Naive thymus-derived CD4-positive, alpha-beta T cell (primary cell): Measurements from ENCODE around the gene UQCRC1. TPM values are rescaled to one million over a fixed set of nuclear protein-coding genes. Genes with fewer than 3 reads are reported as not detected.

ENCODE experiments used
- ATAC-seq: fragments of 150-1000 bp; cut with Tn5 transposase; 2 replicates; pipeline ENCODE4 v1.10.0; 2021; ENCODE audit warnings: mild to moderate bottlenecking, moderate library complexity
- CTCF ChIA-PET: fragments of 350-600 bp; sonication (Branson Sonifier 250); formaldehyde crosslinking; loops from one replicate; lab custom pipeline; 2021; ENCODE audit warnings: antibody characterized with exemption; lab: Charles Lee
- POLR2A ChIA-PET: fragments of 350-600 bp; sonication (Branson Sonifier 250); formaldehyde crosslinking; loops from one replicate; lab custom pipeline; 2021; ENCODE audit warnings: antibody characterized with exemption, inconsistent platforms; lab: Charles Lee
- DNase-seq, 9 donors: peaks; one replicate each; pipeline versions ENCODE4 v3.0.0 to v3.0.0-alpha.2; 2020 to 2022; ENCODE audit warnings: mixed read lengths in 1 of 9
- H3K27ac ChIP-seq: one replicate; pipeline ENCODE4 v1.7.0; 2013; ENCODE audit warnings: mild to moderate bottlenecking, low read depth, low read length, moderate library complexity
- H3K27me3 ChIP-seq, 2 donors: one replicate each; pipeline ENCODE4 v1.7.0; 2013; ENCODE audit warnings: low read length in 2 of 2, mild to moderate bottlenecking in 2 of 2, moderate library complexity in 2 of 2; ENCODE audit not compliant: control insufficient read depth in 2 of 2, insufficient read depth in 2 of 2
- H3K36me3 ChIP-seq, 3 experiments: 1 replicate in 2 of 3; 2 replicates in 1 of 3; pipeline ENCODE4 v1.7.0; 2013; ENCODE audit warnings: low read length in 3 of 3, mild to moderate bottlenecking in 3 of 3, moderate library complexity in 1 of 3; ENCODE audit not compliant: insufficient read depth in 3 of 3, control insufficient read depth in 2 of 3
- H3K4me1 ChIP-seq, 2 donors: one replicate each; pipeline ENCODE4 v1.7.0; 2013; ENCODE audit warnings: low read length in 2 of 2, mild to moderate bottlenecking in 2 of 2, moderate library complexity in 1 of 2; ENCODE audit not compliant: control insufficient read depth in 2 of 2, insufficient read depth in 2 of 2
- H3K4me3 ChIP-seq: 2 replicates; pipeline ENCODE4 v1.7.0; 2013; ENCODE audit warnings: mild to moderate bottlenecking, low read length
- H3K9me3 ChIP-seq, 3 experiments: 1 replicate in 2 of 3; 2 replicates in 1 of 3; pipeline ENCODE4 v1.7.0; 2013; ENCODE audit warnings: low read length in 3 of 3; ENCODE audit not compliant: control insufficient read depth in 2 of 3
- H3K27ac Mint-ChIP-seq, 9 donors: one replicate each; pipeline ENCODE4 v1.8.0; 2020 to 2022; ENCODE audit warnings: mixed read lengths in 9 of 9, mild to moderate bottlenecking in 8 of 9, moderate library complexity in 5 of 9, inconsistent platforms in 2 of 9
- H3K27me3 Mint-ChIP-seq, 5 donors: one replicate each; pipeline ENCODE4 v1.8.0; 2021 to 2022; ENCODE audit warnings: mixed read lengths in 5 of 5, mild to moderate bottlenecking in 1 of 5
- H3K36me3 Mint-ChIP-seq, 5 donors: one replicate each; pipeline ENCODE4 v1.8.0; 2020 to 2022; ENCODE audit warnings: mixed read lengths in 5 of 5, mild to moderate bottlenecking in 3 of 5, inconsistent platforms in 1 of 5
- H3K4me1 Mint-ChIP-seq, 7 donors: one replicate each; pipeline ENCODE4 v1.8.0; 2020 to 2022; ENCODE audit warnings: mixed read lengths in 7 of 7, mild to moderate bottlenecking in 3 of 7, inconsistent platforms in 1 of 7
- H3K4me3 Mint-ChIP-seq, 10 donors: one replicate each; pipeline ENCODE4 v1.8.0; 2020 to 2022; ENCODE audit warnings: mild to moderate bottlenecking in 10 of 10, mixed read lengths in 10 of 10, moderate library complexity in 6 of 10, inconsistent platforms in 2 of 10
- H3K9me3 Mint-ChIP-seq, 11 donors: one replicate each; pipeline ENCODE4 v1.8.0; 2020 to 2022; ENCODE audit warnings: mixed read lengths in 11 of 11, mild to moderate bottlenecking in 4 of 11, inconsistent platforms in 1 of 11, moderate library complexity in 1 of 11
- intact Hi-C, 2 donors: fragments of 100-400 bp; cut with micrococcal nuclease; formaldehyde crosslinking; loops; one replicate each; pipeline ENCODE4 v1.15.1; 2023
- polyA plus RNA-seq, 2 donors: library from polyadenylated mRNA; unstranded; fragments of 300-500 nt; fragmentation: Illumina TruSeq; gene quantifications; one replicate each; pipeline ENCODE4 v1.2.3, GENCODE V29; 2021
- total RNA-seq, 6 experiments: library from RNA in 5 of 6; stranded (reverse) in 5 of 6; gene quantifications; 1 replicate in 5 of 6; 2 replicates in 1 of 6; pipeline ENCODE4 v1.2.3 and lab custom pipeline; 2021 to 2026

The UQCRC1 gene
- total and polyA plus RNA-seq, 7 experiments from 2014 or later, result 77.3 to 164 (median 120) TPM

DNA sequence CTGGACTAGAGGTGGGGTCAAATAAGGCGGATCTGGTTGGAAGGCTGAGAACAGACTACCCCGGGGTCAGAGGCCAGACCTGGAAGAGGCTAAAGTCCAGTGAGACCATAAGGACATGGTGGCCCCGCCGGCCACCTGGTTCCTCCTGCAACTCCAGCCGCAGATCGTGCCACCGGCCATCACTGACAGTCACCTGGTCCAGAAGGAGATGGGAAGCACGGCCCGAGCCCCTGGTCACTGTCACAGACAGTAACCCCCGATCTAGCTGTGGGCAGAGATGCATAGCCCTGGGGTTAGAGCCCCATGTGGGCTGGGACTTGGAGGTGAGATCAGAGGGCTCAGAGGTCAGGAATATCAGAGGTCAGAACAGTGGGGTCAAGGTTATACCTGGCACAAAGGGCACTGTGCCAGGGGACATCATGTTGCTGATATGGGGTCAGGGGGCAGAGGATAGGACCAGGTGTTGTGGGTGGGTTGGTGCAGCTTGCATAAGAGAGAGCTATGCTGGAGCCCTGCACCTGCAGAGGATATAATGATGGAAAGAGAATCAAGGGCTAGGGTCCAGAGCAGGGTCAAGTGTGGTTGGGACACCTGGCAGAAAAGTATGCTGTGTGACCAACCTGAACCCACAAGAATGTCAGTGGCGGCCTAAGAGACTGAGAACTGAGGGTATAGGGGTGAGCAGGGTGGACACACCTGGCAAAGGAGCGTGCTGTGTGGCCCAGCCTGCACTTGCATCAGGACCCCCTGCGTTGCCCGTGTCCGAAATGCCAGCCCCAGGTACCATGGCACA, 43.7 kb upstream of the UQCRC1 start:
- Mint-ChIP-seq H3K4me3 (peak overlapping the region in 2 of 10 donors; percentile 17 to 47), H3K4me1 (peaks cover 4 to 21% (median 10%) of the 10 kb centered on the region in 7 donors), H3K27me3 (no peaks in the 10 kb centered on the region), H3K9me3 (peaks cover 0 to 1% (median 0%) of the 10 kb centered on the region in 11 donors), H3K36me3 (peaks cover 0 to 2% (median 0%) of the 10 kb centered on the region in 5 donors), H3K27ac (peak overlapping the region in 1 of 9 donors; percentile 67)
- Histone ChIP-seq H3K27me3 (no peaks in the 10 kb centered on the region), H3K4me3 (no peak overlapping the region), H3K27ac (no peak overlapping the region), H3K9me3 (no peaks in the 10 kb centered on the region), H3K4me1 (peaks cover 10 to 14% of the 10 kb centered on the region in 2 donors), H3K36me3 (no peaks in the 10 kb centered on the region)
- DNase-seq, result no peak
- ChIA-PET POLR2A (interaction anchor here (0.6 to 1.3 kb wide), 2 partner anchors 17 to 417 kb away, joined by 3 to 4 read pairs; partner anchors contain the start of gene SLC26A6), CTCF (interaction anchor here (0.6 kb wide), 1 partner anchor 517 kb away, joined by 3 read pairs; no protein-coding TSS in a partner anchor)
- intact Hi-C loops, result no loop called here
- no peak for ATAC-seq

DNA sequence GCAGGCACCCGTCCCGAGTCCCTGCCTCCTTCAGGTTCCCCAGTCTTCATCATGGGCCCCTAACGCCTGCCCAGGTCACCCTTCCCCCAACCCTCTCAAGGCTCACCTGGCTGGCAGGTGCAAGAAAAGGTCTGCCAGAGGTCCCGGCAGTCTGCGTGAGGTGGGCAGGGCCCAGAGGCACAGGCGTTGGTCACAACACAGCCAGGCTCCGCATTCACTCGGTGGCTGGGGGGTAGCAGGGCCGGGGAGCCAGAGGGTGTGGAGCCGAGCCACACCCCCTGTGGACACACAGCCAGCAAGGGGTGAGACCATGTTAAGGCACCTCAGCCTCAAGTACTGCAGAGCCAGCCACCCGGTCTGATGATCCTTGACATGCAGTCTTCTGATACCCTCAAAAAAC, 42.3 kb upstream of the UQCRC1 start:
- ChIA-PET CTCF (no interaction called here), POLR2A (no interaction called here)
- Histone ChIP-seq H3K36me3 (no peaks in the 10 kb centered on the region), H3K4me1 (peaks cover 6 to 8% of the 10 kb centered on the region in 2 donors), H3K9me3 (no peaks in the 10 kb centered on the region), H3K4me3 (no peak overlapping the region), H3K27ac (no peak overlapping the region), H3K27me3 (no peaks in the 10 kb centered on the region)
- Mint-ChIP-seq H3K27me3 (no peaks in the 10 kb centered on the region), H3K9me3 (peaks cover 0 to 1% (median 0%) of the 10 kb centered on the region in 11 donors), H3K27ac (no peak overlapping the region), H3K36me3 (peaks cover 0 to 2% (median 0%) of the 10 kb centered on the region in 5 donors), H3K4me3 (no peak overlapping the region), H3K4me1 (peaks cover 0 to 13% (median 7%) of the 10 kb centered on the region in 7 donors)
- no peak for DNase-seq
- intact Hi-C loops, result no loop called here
- ATAC-seq, result no peak

DNA sequence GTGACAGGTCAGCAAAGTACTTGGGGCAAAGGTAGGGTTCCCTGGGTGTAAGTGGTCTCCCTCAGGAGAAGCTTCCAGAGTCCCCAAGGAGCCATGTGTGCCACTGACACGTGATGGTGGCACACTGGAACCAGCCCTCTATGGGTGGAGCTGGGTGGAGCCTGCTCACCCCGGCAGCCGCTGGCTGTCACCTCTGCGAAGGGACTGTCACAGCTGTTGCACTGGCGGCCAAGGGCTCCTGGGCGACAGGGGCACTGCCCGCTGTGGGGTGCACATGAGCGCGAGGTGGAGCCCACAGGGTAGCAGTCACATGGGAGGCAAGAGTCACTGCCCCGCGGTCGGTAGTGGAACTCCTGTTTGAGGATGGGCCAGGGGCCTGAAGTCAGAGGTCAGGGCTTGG, 41.3 kb upstream of the UQCRC1 start:
- DNase-seq, result no peak
- Histone ChIP-seq H3K9me3 (no peaks in the 10 kb centered on the region), H3K4me1 (peaks cover 5 to 6% of the 10 kb centered on the region in 2 donors), H3K27ac (no peak overlapping the region), H3K36me3 (no peaks in the 10 kb centered on the region), H3K4me3 (no peak overlapping the region), H3K27me3 (no peaks in the 10 kb centered on the region)
- H3K4me3 Mint-ChIP-seq, result no peak overlapping the region
- ChIA-PET POLR2A (no interaction called here), CTCF (no interaction called here)
- H3K27ac Mint-ChIP-seq, result peak overlapping the region in 1 of 9 donors; percentile 43
- H3K9me3 Mint-ChIP-seq, result peaks cover 0 to 1% (median 0%) of the 10 kb centered on the region in 11 donors
- H3K27me3 Mint-ChIP-seq, result no peaks in the 10 kb centered on the region
- peaks cover 0 to 13% (median 5%) of the 10 kb centered on the region in 7 donors for H3K4me1 Mint-ChIP-seq
- intact Hi-C loops, result no loop called here
- H3K36me3 Mint-ChIP-seq, result peaks cover 0 to 2% (median 0%) of the 10 kb centered on the region in 5 donors
- ATAC-seq, result no peak

DNA sequence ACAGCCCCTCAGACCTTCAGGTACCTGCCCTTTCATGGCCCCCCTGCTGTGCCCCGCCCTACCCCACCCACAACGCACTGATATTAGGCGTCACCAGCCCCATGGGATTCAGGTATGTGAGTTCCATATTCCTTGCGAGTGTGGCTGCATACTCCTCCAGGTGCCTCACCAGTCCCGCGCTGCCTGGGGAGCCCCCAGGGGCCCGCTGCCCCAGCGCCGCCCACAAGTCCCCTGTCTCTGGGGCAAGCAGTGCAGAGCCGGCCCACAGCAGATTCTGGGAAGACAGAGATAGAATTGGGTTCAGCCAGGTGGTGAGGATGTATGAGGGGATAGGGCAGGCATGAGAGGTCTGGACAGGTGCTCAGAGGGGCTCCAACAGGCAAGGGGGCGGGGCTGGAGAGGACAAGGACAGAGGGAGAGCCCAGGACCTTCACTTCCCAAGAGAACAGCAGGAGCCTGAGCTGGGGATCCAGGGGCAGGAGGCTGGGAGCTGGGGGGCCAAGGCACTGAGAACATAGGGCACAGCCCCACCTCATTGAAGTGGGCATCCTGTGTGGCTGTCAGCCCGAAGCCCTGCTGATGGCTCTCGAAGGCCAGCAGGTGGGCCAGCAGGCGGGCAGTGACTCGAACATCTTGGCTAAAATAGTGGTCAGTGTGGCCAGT, 38.9 kb upstream of the UQCRC1 start:
- H3K4me1 ChIP-seq, result no peaks in the 10 kb centered on the region
- H3K9me3 Mint-ChIP-seq, result no peaks in the 10 kb centered on the region
- H3K27me3 ChIP-seq, result no peaks in the 10 kb centered on the region
- intact Hi-C loops, result no loop called here
- H3K27ac ChIP-seq, result no peak overlapping the region
- H3K9me3 ChIP-seq, result no peaks in the 10 kb centered on the region
- peak overlapping the region in 1 of 10 donors; percentile 26 for H3K4me3 Mint-ChIP-seq
- no peak overlapping the region for H3K27ac Mint-ChIP-seq
- H3K27me3 Mint-ChIP-seq, result no peaks in the 10 kb centered on the region
- ChIA-PET POLR2A (no interaction called here), CTCF (no interaction called here)
- H3K36me3 ChIP-seq, result no peaks in the 10 kb centered on the region
- DNase-seq (no peak), ATAC-seq (no peak)
- H3K36me3 Mint-ChIP-seq, result no peaks in the 10 kb centered on the region
- no peak overlapping the region for H3K4me3 ChIP-seq
- peaks cover 0 to 15% (median 0%) of the 10 kb centered on the region in 7 donors for H3K4me1 Mint-ChIP-seq

DNA sequence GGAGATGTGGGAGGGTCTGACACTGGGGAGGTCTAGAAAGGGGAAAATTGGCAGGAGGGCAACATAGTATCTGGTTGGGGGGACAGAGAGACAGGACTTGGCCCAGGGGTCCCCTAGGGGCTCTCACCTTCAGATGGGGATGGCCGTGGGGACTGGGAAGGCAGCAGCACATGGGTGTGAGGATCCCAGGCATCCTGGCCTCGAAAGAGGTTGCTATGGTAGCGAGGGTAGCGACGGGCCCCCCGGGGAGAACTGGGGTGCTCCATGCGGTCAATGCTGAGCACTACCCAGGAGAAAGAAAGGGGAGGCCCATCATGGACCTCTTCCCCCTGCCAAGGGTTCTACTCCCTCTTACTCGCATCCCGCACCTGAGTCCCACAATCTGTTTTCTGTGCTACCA, 38.3 kb upstream of the UQCRC1 start:
- intact Hi-C loops, result no loop called here
- Histone ChIP-seq H3K27me3 (no peaks in the 10 kb centered on the region), H3K4me3 (no peak overlapping the region), H3K36me3 (no peaks in the 10 kb centered on the region), H3K27ac (no peak overlapping the region), H3K4me1 (no peaks in the 10 kb centered on the region), H3K9me3 (no peaks in the 10 kb centered on the region)
- no peak for DNase-seq
- no peaks in the 10 kb centered on the region for H3K36me3 Mint-ChIP-seq
- H3K27me3 Mint-ChIP-seq, result no peaks in the 10 kb centered on the region
- H3K9me3 Mint-ChIP-seq, result no peaks in the 10 kb centered on the region
- H3K4me1 Mint-ChIP-seq, result peaks cover 0 to 15% (median 0%) of the 10 kb centered on the region in 7 donors
- no peak overlapping the region for H3K4me3 Mint-ChIP-seq
- POLR2A ChIA-PET, result no interaction called here
- H3K27ac Mint-ChIP-seq, result no peak overlapping the region
- no peak for ATAC-seq
- CTCF ChIA-PET, result no interaction called here

DNA sequence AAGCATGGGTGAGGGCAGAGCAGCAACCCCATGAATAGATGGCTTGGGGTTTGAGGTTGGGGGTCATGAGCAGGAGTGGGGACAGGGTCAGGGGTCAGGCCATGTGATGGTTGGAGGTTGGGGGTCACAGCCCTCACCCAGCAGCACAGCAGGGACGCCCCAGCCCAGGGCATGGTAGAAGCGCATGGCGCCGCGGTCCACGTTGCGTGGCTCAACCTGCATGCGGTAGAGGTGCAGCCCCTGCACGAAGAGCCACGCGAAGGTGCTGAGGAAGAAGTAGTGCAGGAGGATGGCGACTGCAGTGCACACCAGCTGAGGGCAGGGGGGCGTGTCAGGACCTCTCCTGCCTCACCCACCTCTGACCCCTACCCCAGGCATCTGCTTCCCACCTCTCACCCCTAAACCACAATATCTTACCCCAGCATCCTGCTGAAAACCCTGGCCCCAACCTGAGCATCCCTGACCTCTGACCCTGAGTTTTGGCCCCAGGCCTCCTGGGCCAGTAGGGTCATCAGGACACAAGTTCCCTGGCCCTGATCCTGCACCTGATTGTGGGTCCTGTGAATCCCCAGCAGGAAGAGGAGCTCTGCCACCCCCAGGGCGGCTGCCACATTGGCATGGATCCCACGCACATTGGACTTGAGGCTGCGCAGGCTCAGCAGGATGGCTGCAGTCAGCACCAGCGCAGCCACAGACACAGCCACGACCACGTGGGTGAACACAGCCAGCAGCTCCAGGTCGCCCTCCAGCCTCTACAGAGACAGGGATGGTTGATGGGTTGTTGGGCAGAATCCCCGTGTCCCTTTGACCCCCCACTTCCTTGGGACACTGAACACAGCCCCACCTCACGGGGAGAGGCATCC, 35.7 kb upstream of the UQCRC1 start:
- no peaks in the 10 kb centered on the region for H3K36me3 ChIP-seq
- CTCF ChIA-PET, result interaction anchor here (0.5 kb wide), 1 partner anchor 29 kb away, joined by 3 read pairs; no protein-coding TSS in a partner anchor
- H3K27ac ChIP-seq, result no peak overlapping the region
- no peak overlapping the region for H3K27ac Mint-ChIP-seq
- no peaks in the 10 kb centered on the region for H3K9me3 Mint-ChIP-seq
- H3K36me3 Mint-ChIP-seq, result no peaks in the 10 kb centered on the region
- H3K4me3 Mint-ChIP-seq, result no peak overlapping the region
- no peak for ATAC-seq
- no peak overlapping the region for H3K4me3 ChIP-seq
- DNase-seq, result no peak
- POLR2A ChIA-PET, result interaction anchor here (1.0 kb wide), 1 partner anchor 24 kb away, joined by 3 read pairs; no protein-coding TSS in a partner anchor
- H3K27me3 ChIP-seq, result no peaks in the 10 kb centered on the region
- intact Hi-C loops, result no loop called here
- H3K4me1 ChIP-seq, result no peaks in the 10 kb centered on the region
- H3K9me3 ChIP-seq, result no peaks in the 10 kb centered on the region
- H3K4me1 Mint-ChIP-seq, result peaks cover 0 to 10% (median 0%) of the 10 kb centered on the region in 7 donors
- no peaks in the 10 kb centered on the region for H3K27me3 Mint-ChIP-seq
